Sigmoid colon (tissue), 4 donors: ENCODE data around the gene ADH1B.
"Not testable (repeated sequence)": the region's sequence is repeated elsewhere in the genome, so short reads cannot be mapped to it uniquely, and the experiment has no call there.

Experiments
- CTCF ChIP-seq, 4 experiments: fragments of 450-650 bp in 3 of 4; fragments of 200-600 bp in 1 of 4; IDR thresholded peaks; one replicate each; pipeline ENCODE4 v1.5.1; 2016 to 2019; ENCODE audit warnings: antibody characterized with exemption in 4 of 4, mild to moderate bottlenecking in 3 of 4, moderate library complexity in 2 of 4
- EP300 ChIP-seq, 4 donors: sonication (generic); formaldehyde crosslinking; IDR thresholded peaks; one replicate each; pipeline ENCODE4 v1.6.1; 2017; ENCODE audit warnings: antibody characterized with exemption in 4 of 4
- POLR2AphosphoS5 ChIP-seq, 4 donors: sonication (generic); formaldehyde crosslinking; IDR thresholded peaks; one replicate each; pipeline ENCODE4 v1.6.1; 2017; ENCODE audit warnings: antibody characterized with exemption in 4 of 4

- TF ChIP-seq EP300, CTCF, POLR2AphosphoS5 (IDR thresholded peaks at IDR 0.05): not testable (repeated sequence)
These were observed 34.9 kb upstream of the ADH1B start for GRCh38 chr4:99356149-99356548.
